Neural progenitor cell (in vitro differentiated cells): Measurements from ENCODE around the gene KLRD1. TPM values are rescaled to one million over a fixed set of nuclear protein-coding genes. Genes with fewer than 3 reads are reported as not detected.

ENCODE experiments used
- DNase-seq: peaks from one replicate; pipeline ENCODE4 v3.0.0-alpha.2; 2016; ENCODE audit warnings: low spot score
- H2AFZ ChIP-seq: fragments of 200-600 bp; sonication (generic); replicated peaks from 2 replicates; pipeline ENCODE4 v1.6.1; 2016; ENCODE audit warnings: antibody characterized with exemption
- H3F3A ChIP-seq: fragments of 200-600 bp; sonication (generic); 2 replicates; pipeline ENCODE4 v1.6.1; 2016; ENCODE audit warnings: antibody characterized with exemption, low read depth
- H3K27ac ChIP-seq: fragments of 200-600 bp; sonication (generic); 2 replicates; pipeline ENCODE4 v1.5.1; 2016; ENCODE audit warnings: mild to moderate bottlenecking
- H3K27me3 ChIP-seq: fragments of 200-600 bp; sonication (generic); 2 replicates; pipeline ENCODE4 v1.6.1; 2016; ENCODE audit warnings: mild to moderate bottlenecking, moderate library complexity
- H3K36me3 ChIP-seq: fragments of 200-600 bp; sonication (generic); 2 replicates; pipeline ENCODE4 v1.5.1; 2016
- H3K4me1 ChIP-seq: fragments of 200-600 bp; sonication (generic); 2 replicates; pipeline ENCODE4 v1.6.1; 2016; ENCODE audit warnings: mixed run types
- H3K4me2 ChIP-seq: fragments of 200-600 bp; sonication (generic); 2 replicates; pipeline ENCODE4 v1.6.1; 2016
- H3K4me3 ChIP-seq: fragments of 200-600 bp; sonication (generic); 2 replicates; pipeline ENCODE4 v1.5.1; 2016
- H3K79me2 ChIP-seq: fragments of 200-600 bp; sonication (generic); 2 replicates; pipeline ENCODE4 v1.6.1; 2016; ENCODE audit warnings: low read depth
- H3K9ac ChIP-seq: fragments of 200-600 bp; sonication (generic); 2 replicates; pipeline ENCODE4 v1.6.1; 2016
- H3K9me3 ChIP-seq: fragments of 200-600 bp; sonication (generic); 2 replicates; pipeline ENCODE4 v1.5.1; 2016; ENCODE audit warnings: low read depth
- H4K20me1 ChIP-seq: fragments of 200-600 bp; sonication (generic); 2 replicates; pipeline ENCODE4 v1.6.1; 2016; ENCODE audit warnings: low read depth
- H3K27ac Mint-ChIP-seq: 3 replicates; pipeline ENCODE4 v1.8.0; 2021; ENCODE audit warnings: mixed read lengths
- H3K27me3 Mint-ChIP-seq: 2 replicates; pipeline ENCODE4 v1.8.0; 2022; ENCODE audit warnings: low read depth, mild to moderate bottlenecking, inconsistent platforms, moderate library complexity, mixed read lengths; ENCODE audit not compliant: insufficient read depth
- H3K36me3 Mint-ChIP-seq: 3 replicates; pipeline ENCODE4 v1.8.0; 2021; ENCODE audit warnings: mixed read lengths
- H3K4me1 Mint-ChIP-seq: 3 replicates; pipeline ENCODE4 v1.8.0; 2021; ENCODE audit warnings: mixed read lengths
- H3K4me3 Mint-ChIP-seq: 3 replicates; pipeline ENCODE4 v1.8.0; 2021; ENCODE audit warnings: mild to moderate bottlenecking, moderate library complexity, mixed read lengths
- H3K9me3 Mint-ChIP-seq: 3 replicates; pipeline ENCODE4 v1.8.0; 2020; ENCODE audit warnings: mixed read lengths
- EZH2 ChIP-seq: fragments of 200-600 bp; sonication (generic); IDR thresholded peaks from 2 replicates; pipeline ENCODE4 v1.6.1; 2017; ENCODE audit warnings: antibody characterized with exemption, mild to moderate bottlenecking, moderate library complexity
- EZH2phosphoT487 ChIP-seq: fragments of 200-600 bp; sonication (generic); IDR thresholded peaks from 2 replicates; pipeline ENCODE4 v1.6.1; 2017; ENCODE audit warnings: antibody characterized with exemption
- total RNA-seq: library from RNA; depleted of rRNA; stranded (reverse); fragments of >200 nt; gene quantifications from 2 replicates; pipeline ENCODE4 v1.2.3, GENCODE V29; 2015; ENCODE audit warnings: low replicate concordance
- TF ChIP-seq, protein P1 (sequence below): fragments of 200-600 bp; sonication (generic); IDR thresholded peaks from 2 replicates; pipeline ENCODE4 v1.5.1; 2017; ENCODE audit warnings: antibody characterized with exemption, mild to moderate bottlenecking

Gene KLRD1
- total RNA-seq, 1 donor from 2014 or later = 0.06 TPM

DNA sequence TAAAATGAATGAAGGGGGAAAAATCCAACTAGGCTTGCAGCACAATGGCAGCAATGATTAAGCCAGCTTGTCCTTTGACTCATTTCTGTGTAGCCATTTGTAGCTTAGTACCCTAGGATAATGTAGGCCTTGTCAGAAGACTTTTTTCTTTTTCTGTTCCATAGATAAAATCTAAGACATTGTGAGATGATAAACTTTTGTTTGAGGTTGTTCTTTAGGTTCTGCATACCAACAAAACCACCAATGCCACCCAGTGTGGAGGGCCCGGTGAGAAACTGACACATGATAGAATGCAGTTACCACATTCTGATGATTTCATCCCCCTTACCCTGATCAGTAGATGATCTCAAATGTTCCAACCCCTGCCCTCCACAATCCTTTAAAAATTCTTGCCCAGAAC lies 6.6 kb upstream of the KLRD1 start:
- no peak overlapping the region for H3K4me2 ChIP-seq
- no peak overlapping the region for H3K27ac Mint-ChIP-seq
- no peaks in the 10 kb centered on the region for H3K4me1 Mint-ChIP-seq
- TF ChIP-seq EZH2 (no peak), EZH2phosphoT487 (no peak)
- TF ChIP-seq, protein P1, sequence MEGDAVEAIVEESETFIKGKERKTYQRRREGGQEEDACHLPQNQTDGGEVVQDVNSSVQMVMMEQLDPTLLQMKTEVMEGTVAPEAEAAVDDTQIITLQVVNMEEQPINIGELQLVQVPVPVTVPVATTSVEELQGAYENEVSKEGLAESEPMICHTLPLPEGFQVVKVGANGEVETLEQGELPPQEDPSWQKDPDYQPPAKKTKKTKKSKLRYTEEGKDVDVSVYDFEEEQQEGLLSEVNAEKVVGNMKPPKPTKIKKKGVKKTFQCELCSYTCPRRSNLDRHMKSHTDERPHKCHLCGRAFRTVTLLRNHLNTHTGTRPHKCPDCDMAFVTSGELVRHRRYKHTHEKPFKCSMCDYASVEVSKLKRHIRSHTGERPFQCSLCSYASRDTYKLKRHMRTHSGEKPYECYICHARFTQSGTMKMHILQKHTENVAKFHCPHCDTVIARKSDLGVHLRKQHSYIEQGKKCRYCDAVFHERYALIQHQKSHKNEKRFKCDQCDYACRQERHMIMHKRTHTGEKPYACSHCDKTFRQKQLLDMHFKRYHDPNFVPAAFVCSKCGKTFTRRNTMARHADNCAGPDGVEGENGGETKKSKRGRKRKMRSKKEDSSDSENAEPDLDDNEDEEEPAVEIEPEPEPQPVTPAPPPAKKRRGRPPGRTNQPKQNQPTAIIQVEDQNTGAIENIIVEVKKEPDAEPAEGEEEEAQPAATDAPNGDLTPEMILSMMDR = no peak
- no peaks in the 10 kb centered on the region for H3K9me3 Mint-ChIP-seq
- H3K79me2 ChIP-seq = no peaks in the 10 kb centered on the region
- no peaks in the 10 kb centered on the region for H3K27me3 Mint-ChIP-seq
- no peaks in the 10 kb centered on the region for H4K20me1 ChIP-seq
- no peak overlapping the region for H3K4me3 Mint-ChIP-seq
- no peaks in the 10 kb centered on the region for H3K36me3 Mint-ChIP-seq
- no peaks in the 10 kb centered on the region for H3K36me3 ChIP-seq
- H3K9ac ChIP-seq = no peak overlapping the region
- no peak overlapping the region for H3K4me3 ChIP-seq
- H3K27me3 ChIP-seq = no peaks in the 10 kb centered on the region
- no peaks in the 10 kb centered on the region for H3F3A ChIP-seq
- no peak overlapping the region for H3K27ac ChIP-seq
- no peaks in the 10 kb centered on the region for H3K9me3 ChIP-seq
- H2AFZ ChIP-seq = no peak overlapping the region
- DNase-seq = no peak
- no peaks in the 10 kb centered on the region for H3K4me1 ChIP-seq

DNA sequence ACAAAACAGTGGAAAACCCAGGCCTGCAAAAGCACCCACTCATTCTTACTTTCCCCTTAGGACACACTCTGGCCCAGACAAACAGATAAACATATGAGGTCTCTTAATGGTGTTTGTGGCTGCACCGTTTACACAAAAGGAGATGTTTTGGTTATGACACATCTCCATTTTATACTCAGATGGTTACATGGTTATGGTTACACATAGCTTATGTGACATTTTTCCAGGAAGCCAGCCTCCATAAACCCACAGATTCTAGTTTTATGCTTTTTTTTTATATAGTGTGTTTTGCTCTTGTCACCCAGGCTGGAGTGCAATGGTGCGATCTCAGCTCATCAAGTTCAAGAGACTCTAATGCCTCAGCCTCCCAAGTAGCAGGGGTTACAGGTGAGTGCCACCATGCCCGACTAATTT lies 3.5 kb upstream of the KLRD1 start:
- no peaks in the 10 kb centered on the region for H3K36me3 ChIP-seq
- no peak overlapping the region for H3K9ac ChIP-seq
- TF ChIP-seq EZH2phosphoT487 (no peak), EZH2 (no peak)
- TF ChIP-seq, protein P1 = no peak
- H3F3A ChIP-seq = no peaks in the 10 kb centered on the region
- H3K4me2 ChIP-seq = no peak overlapping the region
- no peak overlapping the region for H3K4me3 ChIP-seq
- no peaks in the 10 kb centered on the region for H4K20me1 ChIP-seq
- H2AFZ ChIP-seq = no peak overlapping the region
- Mint-ChIP-seq H3K4me1 (no peaks in the 10 kb centered on the region), H3K27me3 (no peaks in the 10 kb centered on the region), H3K27ac (no peak overlapping the region), H3K9me3 (no peaks in the 10 kb centered on the region), H3K4me3 (no peak overlapping the region), H3K36me3 (no peaks in the 10 kb centered on the region)
- no peaks in the 10 kb centered on the region for H3K79me2 ChIP-seq
- H3K27ac ChIP-seq = no peak overlapping the region
- H3K27me3 ChIP-seq = no peaks in the 10 kb centered on the region
- H3K4me1 ChIP-seq = no peaks in the 10 kb centered on the region
- no peak for DNase-seq
- H3K9me3 ChIP-seq = no peaks in the 10 kb centered on the region

GRCh38 chr12:10305411-10305810 lies 2.3 kb upstream of the KLRD1 start:
- no peaks in the 10 kb centered on the region for H3K4me1 Mint-ChIP-seq
- no peak overlapping the region for H3K9ac ChIP-seq
- H3K4me1 ChIP-seq = no peaks in the 10 kb centered on the region
- H3K27me3 Mint-ChIP-seq = no peaks in the 10 kb centered on the region
- H3K9me3 Mint-ChIP-seq = no peaks in the 10 kb centered on the region
- H3K36me3 Mint-ChIP-seq = no peaks in the 10 kb centered on the region
- no peaks in the 10 kb centered on the region for H3K9me3 ChIP-seq
- no peak overlapping the region for H3K4me3 Mint-ChIP-seq
- DNase-seq = no peak
- H3K27me3 ChIP-seq = no peaks in the 10 kb centered on the region
- no peak overlapping the region for H3K27ac Mint-ChIP-seq
- H3K27ac ChIP-seq = no peak overlapping the region
- no peaks in the 10 kb centered on the region for H3K79me2 ChIP-seq
- H3K4me3 ChIP-seq = no peak overlapping the region
- no peak overlapping the region for H3K4me2 ChIP-seq
- no peaks in the 10 kb centered on the region for H3F3A ChIP-seq
- H4K20me1 ChIP-seq = no peaks in the 10 kb centered on the region
- no peaks in the 10 kb centered on the region for H3K36me3 ChIP-seq
- no peak for TF ChIP-seq EZH2
- TF ChIP-seq, protein P1 = no peak
- no peak for TF ChIP-seq EZH2phosphoT487
- no peak overlapping the region for H2AFZ ChIP-seq
